H1 (cell line): Measurements from ENCODE around the gene FGF23. TPM values are rescaled to one million over a fixed set of nuclear protein-coding genes. Genes with fewer than 3 reads are reported as not detected.

ENCODE experiments used
- CTCF ChIA-PET: fragments of 300-600 bp; sonication (Branson Sonifier 250); formaldehyde crosslinking; loops from one replicate; lab custom pipeline; 2021; ENCODE audit not compliant: partially characterized antibody; lab: Charles Lee
- POLR2A ChIA-PET: fragments of 300-600 bp; sonication (Branson Sonifier 250); formaldehyde crosslinking; loops from one replicate; lab custom pipeline; 2021; ENCODE audit warnings: inconsistent platforms; ENCODE audit not compliant: partially characterized antibody; lab: Charles Lee
- DNase-seq, 2 experiments: peaks; one replicate each; pipeline versions ENCODE4 v3.0.0 to v3.0.0-alpha.2; 2010 to 2022; ENCODE audit warnings: low spot score in 2 of 2, low read depth in 1 of 2, mixed read lengths in 1 of 2
- FAIRE-seq: peaks from 2 replicates; lab custom pipeline; 2011; peaks lifted over from hg19 to GRCh38; lab: Jason Lieb, UNC
- H2AFZ ChIP-seq: 2 replicates; pipeline ENCODE4 v1.8.1; 2012; ENCODE audit warnings: low read length, inconsistent platforms
- H2AK5ac ChIP-seq: 2 replicates; pipeline ENCODE4 v1.6.1; 2013; ENCODE audit warnings: low read depth, low read length
- H2BK120ac ChIP-seq: replicated peaks from 2 replicates; pipeline ENCODE3; 2013; ENCODE audit warnings: low read depth, low read length, inconsistent platforms
- H2BK12ac ChIP-seq: 2 replicates; pipeline ENCODE4 v1.6.1; 2013; ENCODE audit warnings: low read depth, low read length
- H2BK15ac ChIP-seq: 2 replicates; pipeline ENCODE4 v1.6.1; 2013; ENCODE audit warnings: low read length
- H2BK20ac ChIP-seq: 2 replicates; pipeline ENCODE4 v1.6.1; 2013; ENCODE audit warnings: low read length
- H2BK5ac ChIP-seq: 2 replicates; pipeline ENCODE4 v1.6.1; 2013; ENCODE audit warnings: low read depth, low read length
- H3K14ac ChIP-seq: 2 replicates; pipeline ENCODE4 v1.6.1; 2013; ENCODE audit warnings: inconsistent platforms; ENCODE audit not compliant: insufficient read length
- H3K18ac ChIP-seq: 2 replicates; pipeline ENCODE4 v1.6.1; 2013; ENCODE audit warnings: low read length; ENCODE audit errors: extremely low read depth
- H3K23ac ChIP-seq: 2 replicates; pipeline ENCODE4 v1.6.1; 2013; ENCODE audit warnings: inconsistent platforms; ENCODE audit not compliant: insufficient read length
- H3K23me2 ChIP-seq: 2 replicates; pipeline ENCODE4 v1.6.1; 2013; ENCODE audit warnings: low read depth, low read length
- H3K27ac ChIP-seq: 2 replicates; pipeline ENCODE4 v1.6.1; 2011; ENCODE audit warnings: low read depth, low read length, inconsistent platforms
- H3K27me3 ChIP-seq, 4 experiments: replicated peaks in 1 of 4; 1 replicate in 1 of 4; 2 replicates in 3 of 4; pipeline versions ENCODE4 v1.6.1 to v1.8.1; 2011 to 2013; ENCODE audit warnings: low read length in 3 of 4, mild to moderate bottlenecking in 3 of 4, inconsistent platforms in 2 of 4, mixed read lengths in 2 of 4, moderate library complexity in 1 of 4; ENCODE audit not compliant: control insufficient read depth in 3 of 4, insufficient read depth in 3 of 4; ENCODE audit errors: extremely low read depth in 1 of 4
- H3K36me3 ChIP-seq, 4 experiments: 2 replicates each; pipeline versions ENCODE4 v1.6.1 to v1.8.1; 2011 to 2013; ENCODE audit warnings: mild to moderate bottlenecking in 4 of 4, low read length in 3 of 4, moderate library complexity in 2 of 4, control low read depth in 1 of 4, inconsistent platforms in 1 of 4; ENCODE audit not compliant: insufficient read depth in 4 of 4, control insufficient read depth in 2 of 4
- H3K4ac ChIP-seq: replicated peaks from 2 replicates; pipeline ENCODE3; 2013; ENCODE audit warnings: low read length, low read depth, mixed read lengths, inconsistent platforms; ENCODE audit not compliant: insufficient read length
- H3K4me1 ChIP-seq, 4 experiments: replicated peaks in 1 of 4; 1 replicate in 1 of 4; 2 replicates in 3 of 4; pipeline versions ENCODE4 v1.6.1 to v1.8.1; 2011 to 2013; ENCODE audit warnings: low read length in 3 of 4, inconsistent platforms in 2 of 4, mixed read lengths in 1 of 4; ENCODE audit not compliant: insufficient read depth in 4 of 4, control insufficient read depth in 3 of 4
- H3K4me2 ChIP-seq, 2 experiments: 2 replicates each; pipeline versions ENCODE4 v1.6.1 to v1.8.1; 2011 to 2013; ENCODE audit warnings: low read depth in 2 of 2, low read length in 2 of 2, control low read depth in 1 of 2, inconsistent platforms in 1 of 2, mild to moderate bottlenecking in 1 of 2; ENCODE audit not compliant: insufficient read depth in 1 of 2
- H3K4me3 ChIP-seq, 4 experiments: fragments of 200-600, 300-600 bp in 1 of 4; sonication (generic), shearing (Covaris generic), sonication (Bioruptor Twin) in 1 of 4; 2 replicates each; pipeline versions ENCODE4 v1.5.1 to v1.8.1; 2011 to 2016; ENCODE audit warnings: low read length in 4 of 4, low read depth in 3 of 4, control low read depth in 2 of 4, inconsistent platforms in 2 of 4, mild to moderate bottlenecking in 2 of 4, mixed read lengths in 1 of 4, moderate library complexity in 1 of 4; ENCODE audit not compliant: insufficient read depth in 2 of 4; ENCODE audit errors: extremely low read depth in 1 of 4
- H3K56ac ChIP-seq: replicated peaks from 2 replicates; pipeline ENCODE3; 2013; ENCODE audit warnings: low read depth, mild to moderate bottlenecking, mixed read lengths, low read length, inconsistent platforms; ENCODE audit not compliant: insufficient read length
- H3K79me1 ChIP-seq: 2 replicates; pipeline ENCODE4 v1.6.1; 2013; ENCODE audit warnings: low read depth, low read length, control low read depth
- H3K79me2 ChIP-seq, 2 experiments: 2 replicates each; pipeline versions ENCODE4 v1.6.1 to v1.8.1; 2012 to 2013; ENCODE audit warnings: low read length in 2 of 2, mild to moderate bottlenecking in 2 of 2, inconsistent platforms in 1 of 2; ENCODE audit not compliant: insufficient read depth in 2 of 2, control insufficient read depth in 1 of 2
- H3K9ac ChIP-seq, 4 experiments: replicated peaks in 1 of 4; 1 replicate in 1 of 4; 2 replicates in 3 of 4; pipeline versions ENCODE4 v1.6.1 to v1.8.1; 2011 to 2013; ENCODE audit warnings: low read depth in 3 of 4, low read length in 3 of 4, control low read depth in 2 of 4, mild to moderate bottlenecking in 2 of 4, moderate library complexity in 2 of 4, inconsistent platforms in 1 of 4; ENCODE audit errors: extremely low read depth in 1 of 4
- H3K9me3 ChIP-seq, 2 experiments: 2 replicates each; pipeline versions ENCODE4 v1.6.1 to v1.8.1; 2012 to 2013; ENCODE audit warnings: mild to moderate bottlenecking in 2 of 2, moderate library complexity in 2 of 2, control low read depth in 1 of 2, inconsistent platforms in 1 of 2, low read depth in 1 of 2, low read length in 1 of 2, mixed read lengths in 1 of 2; ENCODE audit not compliant: insufficient read depth in 2 of 2
- H4K20me1 ChIP-seq, 2 experiments: replicated peaks in 1 of 2; 2 replicates each; pipeline versions ENCODE3 to v1.8.1; 2011 to 2013; ENCODE audit warnings: inconsistent platforms in 2 of 2, low read length in 2 of 2, mild to moderate bottlenecking in 1 of 2; ENCODE audit not compliant: insufficient read depth in 2 of 2, control insufficient read depth in 1 of 2
- H4K5ac ChIP-seq: 2 replicates; pipeline ENCODE4 v1.6.1; 2013; ENCODE audit warnings: low read length, low read depth, mixed read lengths, inconsistent platforms; ENCODE audit not compliant: insufficient read length
- H4K8ac ChIP-seq: 2 replicates; pipeline ENCODE4 v1.8.0; 2013; ENCODE audit warnings: mild to moderate bottlenecking, moderate library complexity, low read length, inconsistent platforms; ENCODE audit not compliant: insufficient read depth; ENCODE audit errors: extremely low read depth
- H4K91ac ChIP-seq: replicated peaks from 2 replicates; pipeline ENCODE3; 2013; ENCODE audit warnings: low read length, mixed read lengths, inconsistent platforms; ENCODE audit not compliant: insufficient read length
- CBX8 ChIP-seq: fragments of 300-800, 300-1000 bp; sonication (generic); IDR thresholded peaks from 2 replicates; pipeline ENCODE4 v1.7.1; 2016; ENCODE audit warnings: low read depth, low read length, borderline replicate concordance
- CTCF ChIP-seq, 3 experiments: IDR thresholded peaks; 1 replicate in 2 of 3; 2 replicates in 1 of 3; pipeline versions ENCODE4 v1.5.1 to v1.6.1; 2011; ENCODE audit warnings: low read length in 3 of 3, mild to moderate bottlenecking in 3 of 3, inconsistent platforms in 2 of 3, low read depth in 1 of 3, moderate library complexity in 1 of 3; ENCODE audit not compliant: insufficient read depth in 1 of 3; ENCODE audit errors: control extremely low read depth in 1 of 3
- EP300 ChIP-seq, 2 experiments: IDR thresholded peaks; 1 replicate in 1 of 2; 2 replicates in 1 of 2; pipeline ENCODE4 v1.6.1; 2011 to 2012; ENCODE audit warnings: low read depth in 2 of 2, low read length in 2 of 2, mild to moderate bottlenecking in 2 of 2, borderline replicate concordance in 1 of 2, inconsistent platforms in 1 of 2, moderate library complexity in 1 of 2
- JUN ChIP-seq: IDR thresholded peaks from 2 replicates; pipeline ENCODE4 v1.6.1; 2011; ENCODE audit warnings: low read depth, mild to moderate bottlenecking, improper control_type of control experiment, low read length
- KDM4A ChIP-seq: IDR thresholded peaks from one replicate; pipeline ENCODE4 v1.7.1; 2012; ENCODE audit warnings: low read depth, mild to moderate bottlenecking, moderate library complexity, low read length, inconsistent platforms; ENCODE audit not compliant: severe bottlenecking
- SIX5 ChIP-seq: IDR thresholded peaks from 2 replicates; pipeline ENCODE4 v1.6.1; 2011; ENCODE audit warnings: mild to moderate bottlenecking, low read depth, low read length
- SP1 ChIP-seq: IDR thresholded peaks from 2 replicates; pipeline ENCODE4 v1.6.1; 2011; ENCODE audit warnings: low read depth, low read length
- TAF7 ChIP-seq: optimal IDR thresholded peaks from 2 replicates; pipeline ENCODE3; 2011; ENCODE audit warnings: low read depth, mild to moderate bottlenecking, inconsistent platforms, low read length, moderate library complexity, borderline replicate concordance
- TEAD4 ChIP-seq: IDR thresholded peaks from 2 replicates; pipeline ENCODE4 v1.6.1; 2012; ENCODE audit warnings: low read depth, low read length, inconsistent platforms, mixed read lengths
- ZNF274 ChIP-seq: IDR thresholded peaks from 2 replicates; pipeline ENCODE4 v1.7.0; 2012; ENCODE audit warnings: low read length, borderline replicate concordance; ENCODE audit errors: extremely low read depth
- WGBS, 2 experiments: shearing (Covaris generic) in 1 of 2; methylation state at CpG; one replicate each; pipeline versions ENCODE4 v1.1.6 to v1.1.7; 2013 to 2015; ENCODE audit warnings: low lambda C conversion rate in 2 of 2, mixed read lengths in 2 of 2, inconsistent platforms in 1 of 2, low coverage in 1 of 2, missing lambda C conversion rate in 1 of 2; ENCODE audit not compliant: insufficient replicate concordance in 2 of 2, insufficient coverage in 1 of 2, insufficient read length in 1 of 2; ENCODE audit errors: extremely low coverage in 1 of 2, missing lambda C conversion rate in 1 of 2; 5-methylcytosine and 5-hydroxymethylcytosine counted together
- polyA plus RNA-seq, 7 experiments: library from polyadenylated mRNA; depleted of rRNA in 3 of 7; stranded (reverse) in 5 of 7; unstranded in 2 of 7; fragments of >200 nt in 5 of 7; fragments of 200-250 nt in 2 of 7; gene quantifications; 1 replicate in 5 of 7; 2 replicates in 1 of 7; 4 replicates in 1 of 7; pipeline versions ENCODE4 v1.2.1 to v1.2.3, GENCODE V29; 2011 to 2013; ENCODE audit warnings: missing spikeins in 2 of 7, mixed read lengths in 2 of 7
- total RNA-seq: library from RNA; stranded (reverse); fragmentation: NEBNext Ultra II Directional; extraction: Animal tissue kit (Norgen Biotek cat#: 25700); gene quantifications from 2 replicates; pipeline ENCODE4 v1.2.1, GENCODE V29; 2021

Gene FGF23
- total and polyA plus RNA-seq, 2 of the 8 experiments (the other 6 are each of a cell fraction or from before 2014, with no cell fraction given), result 0.35 to 0.67 TPM

- peaks cover 7% of the 10 kb centered on the region; the same call in 1 of the 2 replicates for H3K23me2 ChIP-seq
- WGBS, 2 experiments, result 85% methylated on average over 3 of the region's 3 CpGs; no CpG with 5 or more reads in 1 of the 2 experiments
- H4K8ac ChIP-seq, result no peak overlapping the region
- ChIA-PET CTCF (no interaction called here), POLR2A (interaction anchor here (0.6 kb wide), 1 partner anchor 29 kb away, joined by 4 read pairs; no protein-coding TSS in a partner anchor)
- H2BK20ac ChIP-seq, result no peak overlapping the region
- H2BK12ac ChIP-seq, result no peak overlapping the region
- H3K36me3 ChIP-seq, result peaks cover 2 to 6% (median 3%) of the 10 kb centered on the region in 4 experiments; a peak in 4 of 8 replicates
- H3K18ac ChIP-seq, result no peak overlapping the region
- no peak overlapping the region for H3K9ac ChIP-seq
- no peak overlapping the region for H2BK5ac ChIP-seq
- no peaks in the 10 kb centered on the region for H3K27me3 ChIP-seq
- H2BK120ac ChIP-seq, result no peak overlapping the region
- no peak overlapping the region for H2BK15ac ChIP-seq
- H3K56ac ChIP-seq, result no peak overlapping the region
- no peak overlapping the region for H4K91ac ChIP-seq
- no peak overlapping the region for H3K27ac ChIP-seq
- H2AK5ac ChIP-seq, result no peak overlapping the region
- no peak for FAIRE-seq
- H3K4me2 ChIP-seq, result no peak overlapping the region
- H3K79me1 ChIP-seq, result peaks cover 3% of the 10 kb centered on the region; the same call in 1 of the 2 replicates
- no peak for TF ChIP-seq KDM4A
- no peak for TF ChIP-seq SIX5
- TF ChIP-seq CTCF (IDR thresholded peaks at IDR 0.05; ENCODE audit: control extremely low read depth in 1 of 3, insufficient read depth in 1 of 3, low read depth in 1 of 3, low read length in 3 of 3), result no peak
- no peak for TF ChIP-seq TAF7
- no peak for TF ChIP-seq JUN
- TF ChIP-seq EP300 (IDR thresholded peaks at IDR 0.05; ENCODE audit: borderline replicate concordance in 1 of 2, low read depth in 2 of 2, low read length in 2 of 2), result no peak
- TF ChIP-seq TEAD4, result no peak
- TF ChIP-seq CBX8, result no peak
- TF ChIP-seq SP1, result no peak
- no peak for TF ChIP-seq ZNF274
- no peak overlapping the region for H3K4ac ChIP-seq
- no peak for DNase-seq
- peaks cover 0 to 4% of the 10 kb centered on the region in 2 experiments for H4K20me1 ChIP-seq
- H2AFZ ChIP-seq, result no peak overlapping the region
- no peaks in the 10 kb centered on the region; a peak in 1 of 4 replicates for H3K9me3 ChIP-seq
- no peak overlapping the region for H4K5ac ChIP-seq
- H3K79me2 ChIP-seq, result peaks cover 0 to 63% of the 10 kb centered on the region in 2 experiments; a peak in 2 of 4 replicates
- H3K14ac ChIP-seq, result no peak overlapping the region
- H3K4me3 ChIP-seq, result no peak overlapping the region
- peaks cover 0 to 6% (median 1%) of the 10 kb centered on the region in 4 experiments; a peak in 4 of 7 replicates for H3K4me1 ChIP-seq
- no peak overlapping the region for H3K23ac ChIP-seq
These were observed 53.5 kb downstream of the FGF23 start for GRCh38 chr12:4325966-4326365.
